Smooth muscle cell (in vitro differentiated cells): ENCODE measurements around the gene TRIML1. TPM values are rescaled to one million over a fixed set of nuclear protein-coding genes. Genes with fewer than 3 reads are reported as not detected.
A peak's percentile ranks its signal among the peaks of the same experiment; 100 is the strongest.

Experiments used
- DNase-seq: peaks from one replicate; lab custom pipeline; 2025; ENCODE audit not compliant: unreplicated experiment; lab: John Stamatoyannopoulos, UW
- H2AFZ ChIP-seq: fragments of 200-600 bp; sonication (generic); 2 replicates; pipeline ENCODE4 v1.6.0; 2016; ENCODE audit warnings: antibody characterized with exemption, low read depth, mild to moderate bottlenecking
- H3F3A ChIP-seq: fragments of 200-600 bp; sonication (generic); 2 replicates; pipeline ENCODE4 v1.6.0; 2017; ENCODE audit warnings: antibody characterized with exemption, low read depth
- H3K27ac ChIP-seq: fragments of 200-600 bp; sonication (generic); 2 replicates; pipeline ENCODE4 v1.5.1; 2016; ENCODE audit warnings: low read depth, mild to moderate bottlenecking
- H3K27me3 ChIP-seq: fragments of 200-600 bp; sonication (generic); 2 replicates; pipeline ENCODE4 v1.6.1; 2016; ENCODE audit warnings: low read depth, mild to moderate bottlenecking
- H3K36me3 ChIP-seq: fragments of 200-600 bp; sonication (generic); 2 replicates; pipeline ENCODE4 v1.5.1; 2016; ENCODE audit warnings: low read depth
- H3K4me1 ChIP-seq: fragments of 200-600 bp; sonication (generic); 2 replicates; pipeline ENCODE4 v1.5.1; 2016; ENCODE audit warnings: low read depth
- H3K4me2 ChIP-seq: fragments of 200-600 bp; sonication (generic); 2 replicates; pipeline ENCODE4 v1.6.0; 2016; ENCODE audit warnings: mild to moderate bottlenecking
- H3K4me3 ChIP-seq: fragments of 200-600 bp; sonication (generic); 2 replicates; pipeline ENCODE4 v1.5.1; 2016; ENCODE audit warnings: mild to moderate bottlenecking
- H3K79me2 ChIP-seq: fragments of 200-600 bp; sonication (generic); 2 replicates; pipeline ENCODE4 v1.6.0; 2016; ENCODE audit warnings: low read depth, mild to moderate bottlenecking
- H3K9ac ChIP-seq: fragments of 200-600 bp; sonication (generic); 2 replicates; pipeline ENCODE4 v1.6.0; 2016; ENCODE audit warnings: low read depth
- H3K9me3 ChIP-seq: fragments of 200-600 bp; sonication (generic); replicated peaks from 2 replicates; pipeline ENCODE4 v1.5.1; 2016; ENCODE audit warnings: low read depth
- H4K20me1 ChIP-seq: fragments of 200-600 bp; sonication (generic); 2 replicates; pipeline ENCODE4 v1.6.0; 2016; ENCODE audit warnings: low read depth
- CTCF ChIP-seq: fragments of 200-600 bp; sonication (generic); IDR thresholded peaks from 2 replicates; pipeline ENCODE4 v1.5.1; 2017; ENCODE audit warnings: borderline replicate concordance, mild to moderate bottlenecking, antibody characterized with exemption; ENCODE audit not compliant: insufficient read depth, poor library complexity, severe bottlenecking
- WGBS: methylation state at CpG from one replicate; pipeline ENCODE4 v1.1.7; 2016; ENCODE audit warnings: low lambda C conversion rate; 5-methylcytosine and 5-hydroxymethylcytosine counted together
- polyA plus RNA-seq: library from polyadenylated mRNA; unstranded; fragments of >200 nt; fragmentation: Nextera tagmentation; extraction: Ambion mirVana; gene quantifications from 2 replicates; pipeline ENCODE4 v1.2.1, GENCODE V29; 2016
- total RNA-seq: library from RNA; depleted of rRNA; stranded (reverse); fragments of >200 nt; gene quantifications from 2 replicates; pipeline ENCODE4 v1.2.3, GENCODE V29; 2014

The TRIML1 gene
- total and polyA plus RNA-seq, 2 experiments from 2014 or later: not detected

- Histone ChIP-seq H4K20me1 (no peaks in the 10 kb centered on the region), H3K4me2 (no peak overlapping the region), H3K27me3 (no peaks in the 10 kb centered on the region), H3K36me3 (no peaks in the 10 kb centered on the region), H3K27ac (no peak overlapping the region), H3K4me3 (no peak overlapping the region), H3K9ac (no peak overlapping the region), H3F3A (no peaks in the 10 kb centered on the region), H3K79me2 (no peaks in the 10 kb centered on the region), H3K9me3 (no peaks in the 10 kb centered on the region), H2AFZ (no peak overlapping the region), H3K4me1 (no peaks in the 10 kb centered on the region)
- 95% methylated on average over 2 of the region's 2 CpGs for WGBS
- no peak for DNase-seq
- no peak for TF ChIP-seq CTCF
Observed at GRCh38 chr4:188187106-188187505, 47.9 kb downstream of the TRIML1 start.

- Histone ChIP-seq H3K9me3 (no peaks in the 10 kb centered on the region), H3K79me2 (no peaks in the 10 kb centered on the region), H3K27me3 (no peaks in the 10 kb centered on the region), H4K20me1 (no peaks in the 10 kb centered on the region), H3K4me2 (no peak overlapping the region), H3K36me3 (no peaks in the 10 kb centered on the region), H3K4me3 (no peak overlapping the region), H2AFZ (no peak overlapping the region), H3K9ac (no peak overlapping the region), H3K27ac (no peak overlapping the region), H3K4me1 (no peaks in the 10 kb centered on the region), H3F3A (no peaks in the 10 kb centered on the region)
- DNase-seq: no peak
- WGBS: 84% methylated on average over 3 of the region's 3 CpGs
- no peak for TF ChIP-seq CTCF
Observed at GRCh38 chr4:188190461-188190860, 51.2 kb downstream of the TRIML1 start.

GRCh38 chr4:188194421-188194820 is 55.2 kb downstream of the TRIML1 start:
- Histone ChIP-seq H3F3A (no peaks in the 10 kb centered on the region), H3K36me3 (no peaks in the 10 kb centered on the region), H4K20me1 (no peaks in the 10 kb centered on the region), H3K79me2 (no peaks in the 10 kb centered on the region), H3K9ac (no peak overlapping the region), H3K4me3 (no peak overlapping the region), H2AFZ (no peak overlapping the region), H3K4me1 (peaks cover 5% of the 10 kb centered on the region), H3K27ac (no peak overlapping the region), H3K9me3 (no peaks in the 10 kb centered on the region), H3K4me2 (no peak overlapping the region), H3K27me3 (no peaks in the 10 kb centered on the region)
- WGBS: over 99% methylated on average over 5 of the region's 5 CpGs
- no peak for TF ChIP-seq CTCF
- DNase-seq: no peak

GRCh38 chr4:188195389-188195985 is 56.2 kb downstream of the TRIML1 start:
- no peaks in the 10 kb centered on the region for H4K20me1 ChIP-seq
- H3K9me3 ChIP-seq: no peaks in the 10 kb centered on the region
- peak overlapping the region; percentile 52 for H3K4me2 ChIP-seq
- H2AFZ ChIP-seq: peak overlapping the region; percentile 24
- no peak for TF ChIP-seq CTCF
- no peaks in the 10 kb centered on the region for H3K79me2 ChIP-seq
- H3K9ac ChIP-seq: no peak overlapping the region
- no peaks in the 10 kb centered on the region for H3K27me3 ChIP-seq
- no peak overlapping the region for H3K4me3 ChIP-seq
- no peak overlapping the region for H3K27ac ChIP-seq
- DNase-seq: no peak
- H3F3A ChIP-seq: no peaks in the 10 kb centered on the region
- WGBS: 84% methylated on average over 8 of the region's 8 CpGs
- peaks cover 5% of the 10 kb centered on the region for H3K4me1 ChIP-seq
- H3K36me3 ChIP-seq: no peaks in the 10 kb centered on the region
